Measurements from ENCODE around the gene WDR64.

Gene WDR64

DNA sequence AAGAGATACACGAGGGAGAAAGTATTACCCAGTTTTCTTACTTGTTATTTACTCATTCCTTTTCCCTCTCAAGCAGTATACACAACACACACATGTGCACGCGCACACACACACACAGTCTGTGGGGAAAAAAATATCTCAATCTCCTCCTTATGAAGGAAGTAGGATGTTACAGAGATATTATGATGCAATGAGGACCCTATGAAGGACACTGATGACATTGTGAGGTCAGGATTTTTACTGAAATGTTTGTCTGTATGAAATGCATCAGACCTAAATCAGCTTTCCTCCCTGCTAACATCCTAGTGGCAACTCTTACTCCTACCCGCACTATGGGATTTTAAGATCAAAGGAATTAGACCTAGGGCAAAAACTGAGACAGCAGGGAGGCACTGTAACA, at the start of gene WDR64:
Gene WDR64, plus strand, starts transcription at position 270 of the 400 bp plus-strand sequence. CDS start 204 bp downstream, outside the sequence.
- H3K9me3 ChIP-seq (ENCODE audit: control insufficient read depth, low read length) = no peaks in the 10 kb centered on the region
- no peak within 1 kb of the TSS for H3K9ac ChIP-seq
- H3K27me3 ChIP-seq (ENCODE audit: control insufficient read depth, insufficient read depth, low read length) = no peaks in the 10 kb centered on the region
- H3K4me1 ChIP-seq = no peaks in the 10 kb centered on the region
- no peak within 1 kb of the TSS for H2AFZ ChIP-seq
- no peaks in the 10 kb centered on the region for H3K79me2 ChIP-seq
- H3K36me3 ChIP-seq (ENCODE audit: control insufficient read depth, insufficient read depth, low read length) = no peaks in the 10 kb centered on the region
- H3K4me3 ChIP-seq (ENCODE audit: low read depth, low read length) = no peak within 1 kb of the TSS
- no peak within 1 kb of the TSS for H3K27ac ChIP-seq
- no peak within 1 kb of the TSS for H3K4me2 ChIP-seq (ENCODE audit: low read length)
- TF ChIP-seq, protein P1, sequence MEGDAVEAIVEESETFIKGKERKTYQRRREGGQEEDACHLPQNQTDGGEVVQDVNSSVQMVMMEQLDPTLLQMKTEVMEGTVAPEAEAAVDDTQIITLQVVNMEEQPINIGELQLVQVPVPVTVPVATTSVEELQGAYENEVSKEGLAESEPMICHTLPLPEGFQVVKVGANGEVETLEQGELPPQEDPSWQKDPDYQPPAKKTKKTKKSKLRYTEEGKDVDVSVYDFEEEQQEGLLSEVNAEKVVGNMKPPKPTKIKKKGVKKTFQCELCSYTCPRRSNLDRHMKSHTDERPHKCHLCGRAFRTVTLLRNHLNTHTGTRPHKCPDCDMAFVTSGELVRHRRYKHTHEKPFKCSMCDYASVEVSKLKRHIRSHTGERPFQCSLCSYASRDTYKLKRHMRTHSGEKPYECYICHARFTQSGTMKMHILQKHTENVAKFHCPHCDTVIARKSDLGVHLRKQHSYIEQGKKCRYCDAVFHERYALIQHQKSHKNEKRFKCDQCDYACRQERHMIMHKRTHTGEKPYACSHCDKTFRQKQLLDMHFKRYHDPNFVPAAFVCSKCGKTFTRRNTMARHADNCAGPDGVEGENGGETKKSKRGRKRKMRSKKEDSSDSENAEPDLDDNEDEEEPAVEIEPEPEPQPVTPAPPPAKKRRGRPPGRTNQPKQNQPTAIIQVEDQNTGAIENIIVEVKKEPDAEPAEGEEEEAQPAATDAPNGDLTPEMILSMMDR (IDR thresholded peaks at IDR 0.05) = no peak

DNA sequence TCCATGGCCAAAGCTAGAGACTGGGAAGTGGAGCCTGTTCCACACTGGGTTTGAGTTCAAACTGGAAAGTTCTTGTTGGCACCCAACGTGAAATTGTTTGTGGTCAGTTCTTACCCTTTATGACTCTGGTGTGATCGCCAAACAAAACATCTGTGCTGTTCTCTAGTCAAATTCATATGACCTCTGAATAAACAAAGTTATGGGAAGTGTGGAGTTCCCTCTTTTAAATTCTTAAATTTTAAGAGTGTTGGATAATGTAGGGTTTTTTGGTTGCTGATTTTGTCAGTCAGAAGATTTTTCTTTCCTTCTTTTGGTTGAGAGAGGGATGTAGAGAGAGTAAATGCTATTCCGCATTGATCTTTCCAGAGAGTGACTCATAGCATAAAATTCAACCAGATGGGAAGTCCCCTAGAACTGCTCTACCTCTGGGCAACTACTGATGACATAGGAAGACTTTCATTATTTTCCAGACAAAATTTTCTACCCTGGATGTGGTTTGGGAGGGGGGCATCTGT, 48.3 kb upstream of the WDR64 start:
- no peaks in the 10 kb centered on the region for H3K9me3 ChIP-seq (ENCODE audit: control insufficient read depth, low read length)
- H3K27ac ChIP-seq = no peak overlapping the region
- no peak overlapping the region for H2AFZ ChIP-seq

DNA sequence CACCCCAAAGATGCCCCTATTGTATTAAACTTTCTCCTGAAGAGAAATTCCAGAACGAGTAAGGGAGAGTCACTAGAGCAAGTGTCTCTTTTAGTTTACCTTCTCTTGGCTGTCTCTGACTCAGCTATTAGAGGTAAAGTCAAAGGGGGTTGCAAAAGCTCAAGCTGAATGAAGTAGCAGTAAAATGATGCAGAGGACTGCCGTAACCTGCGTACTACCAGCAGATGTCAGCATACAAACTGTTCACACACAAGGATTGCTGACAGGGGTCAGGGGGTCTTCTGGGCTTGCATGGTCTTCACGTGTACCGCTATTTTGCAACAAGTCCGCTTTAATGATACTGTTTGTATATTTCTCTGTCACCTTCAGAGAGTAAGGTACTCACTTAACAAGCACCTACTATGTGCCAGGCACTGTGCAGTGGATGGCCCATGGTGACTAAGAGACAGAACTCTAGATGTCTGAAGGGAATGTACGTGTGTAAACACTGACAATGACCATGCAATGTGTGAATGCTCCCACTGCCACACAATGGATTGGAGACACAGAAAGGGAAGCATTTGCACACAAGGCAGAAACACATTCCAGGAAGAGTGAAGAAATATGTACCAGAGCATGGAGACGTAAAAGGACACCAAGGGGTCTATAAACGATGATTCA, 46.8 kb upstream of the WDR64 start:
- TF ChIP-seq, protein P1 (IDR thresholded peaks at IDR 0.05) = no peak
- H3K9me3 ChIP-seq (ENCODE audit: control insufficient read depth, low read length) = no peaks in the 10 kb centered on the region

More for the DNA sequence above, 48.3 kb upstream of the WDR64 start:
- Histone ChIP-seq H3K9ac (no peak overlapping the region), H3K36me3 (ENCODE audit: control insufficient read depth, insufficient read depth, low read length) (no peaks in the 10 kb centered on the region), H3K4me1 (no peaks in the 10 kb centered on the region), H3K27me3 (ENCODE audit: control insufficient read depth, insufficient read depth, low read length) (no peaks in the 10 kb centered on the region), H3K4me2 (ENCODE audit: low read length) (no peak overlapping the region), H3K79me2 (no peaks in the 10 kb centered on the region), H3K4me3 (ENCODE audit: low read depth, low read length) (no peak overlapping the region)
- TF ChIP-seq, protein P1 (IDR thresholded peaks at IDR 0.05) = no peak

DNA sequence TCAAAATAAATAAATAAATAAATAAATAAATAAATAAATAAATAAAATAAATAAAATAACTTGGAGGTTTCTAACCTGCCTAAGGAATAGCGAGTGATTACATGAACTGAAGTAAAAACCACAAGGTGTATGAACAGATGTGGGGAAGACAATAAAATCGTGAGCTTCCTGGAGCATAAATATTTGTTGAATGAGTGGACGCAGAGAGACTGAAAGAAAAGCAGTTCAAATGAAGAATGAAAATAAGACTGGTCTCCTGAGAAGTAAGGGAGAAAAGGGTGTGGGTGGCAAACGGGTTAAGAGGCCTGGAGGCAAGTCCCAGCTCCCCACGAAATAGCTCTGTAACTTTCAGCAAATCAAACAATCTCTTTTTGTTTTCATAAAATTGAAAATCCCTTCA, 45.5 kb upstream of the WDR64 start:
- no peaks in the 10 kb centered on the region for H3K9me3 ChIP-seq (ENCODE audit: control insufficient read depth, low read length)
- no peaks in the 10 kb centered on the region for H3K79me2 ChIP-seq
- H2AFZ ChIP-seq = no peak overlapping the region
- H3K9ac ChIP-seq = no peak overlapping the region
- H3K4me1 ChIP-seq = no peaks in the 10 kb centered on the region
- TF ChIP-seq, protein P1 (IDR thresholded peaks at IDR 0.05) = no peak
- H3K27me3 ChIP-seq (ENCODE audit: control insufficient read depth, insufficient read depth, low read length) = no peaks in the 10 kb centered on the region
- H3K4me2 ChIP-seq (ENCODE audit: low read length) = no peak overlapping the region
- no peak overlapping the region for H3K4me3 ChIP-seq (ENCODE audit: low read depth, low read length)
- H3K27ac ChIP-seq = no peak overlapping the region
- no peaks in the 10 kb centered on the region for H3K36me3 ChIP-seq (ENCODE audit: control insufficient read depth, insufficient read depth, low read length)

More for the DNA sequence above, 46.8 kb upstream of the WDR64 start:
- no peaks in the 10 kb centered on the region for H3K4me1 ChIP-seq
- H3K4me2 ChIP-seq (ENCODE audit: low read length) = no peak overlapping the region
- H2AFZ ChIP-seq = no peak overlapping the region
- no peaks in the 10 kb centered on the region for H3K79me2 ChIP-seq
- no peak overlapping the region for H3K9ac ChIP-seq
- no peaks in the 10 kb centered on the region for H3K36me3 ChIP-seq (ENCODE audit: control insufficient read depth, insufficient read depth, low read length)
- H3K27me3 ChIP-seq (ENCODE audit: control insufficient read depth, insufficient read depth, low read length) = no peaks in the 10 kb centered on the region
- no peak overlapping the region for H3K4me3 ChIP-seq (ENCODE audit: low read depth, low read length)
- H3K27ac ChIP-seq = no peak overlapping the region

DNA sequence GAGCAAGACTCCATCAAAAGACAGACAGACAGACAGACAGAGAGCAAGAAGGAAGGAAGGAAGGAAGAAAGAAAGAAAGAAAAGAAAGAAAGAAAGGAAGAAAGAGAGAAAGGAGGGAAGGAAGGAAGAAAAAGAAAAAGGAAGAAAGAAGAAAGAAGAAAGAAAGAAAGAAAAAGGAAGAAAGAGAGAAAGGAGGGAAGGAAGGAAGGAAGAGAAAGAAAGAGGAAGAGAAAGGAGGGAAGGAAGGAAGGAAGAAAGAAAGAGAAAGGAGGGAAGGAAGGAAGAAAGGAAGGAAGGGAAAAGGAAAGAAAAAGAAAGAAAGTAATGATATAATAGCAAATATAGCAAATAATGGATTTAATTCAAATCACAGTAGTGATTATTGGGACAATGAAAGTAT, 44.6 kb upstream of the WDR64 start:
- Histone ChIP-seq H2AFZ (no peak overlapping the region), H3K4me1 (no peaks in the 10 kb centered on the region), H3K4me3 (ENCODE audit: low read depth, low read length) (no peak overlapping the region), H3K27ac (no peak overlapping the region), H3K79me2 (no peaks in the 10 kb centered on the region), H3K27me3 (ENCODE audit: control insufficient read depth, insufficient read depth, low read length) (no peaks in the 10 kb centered on the region), H3K4me2 (ENCODE audit: low read length) (no peak overlapping the region), H3K9ac (no peak overlapping the region), H3K9me3 (ENCODE audit: control insufficient read depth, low read length) (no peaks in the 10 kb centered on the region), H3K36me3 (ENCODE audit: control insufficient read depth, insufficient read depth, low read length) (no peaks in the 10 kb centered on the region)
- TF ChIP-seq, protein P1 (IDR thresholded peaks at IDR 0.05) = no peak
